Measurements from ENCODE around the gene CSMD2.
A peak's percentile ranks its signal among the peaks of the same experiment; 100 is the strongest.

The CSMD2 gene

GRCh38 chr1:33624991-33625870 is 539.8 kb downstream of the CSMD2 start:
- DNase-seq, result no peak

GRCh38 chr1:33624261-33624990 is 540.6 kb downstream of the CSMD2 start:
- DNase-seq, result no peak

GRCh38 chr1:33623811-33624210 is 541.2 kb downstream of the CSMD2 start:
- no peak for DNase-seq

- DNase-seq, result no peak
Observed at GRCh38 chr1:33622757-33623156, 542.3 kb downstream of the CSMD2 start.

- no peak for DNase-seq
Observed at GRCh38 chr1:33618636-33619035, 546.4 kb downstream of the CSMD2 start.

GRCh38 chr1:33617451-33617850 is 547.6 kb downstream of the CSMD2 start:
- DNase-seq, result no peak

- DNase-seq, result no peak
Observed at GRCh38 chr1:33616780-33617179, 548.2 kb downstream of the CSMD2 start.

- no peak for DNase-seq
Observed at GRCh38 chr1:33615546-33615945, 549.5 kb downstream of the CSMD2 start.

GRCh38 chr1:33610864-33611455 is 554.1 kb downstream of the CSMD2 start:
- DNase-seq, result no peak

GRCh38 chr1:33610391-33610790 is 554.6 kb downstream of the CSMD2 start:
- no peak for DNase-seq

GRCh38 chr1:33609739-33610138 is 555.3 kb downstream of the CSMD2 start:
- DNase-seq, result no peak

GRCh38 chr1:33608825-33609400 is 556.1 kb downstream of the CSMD2 start:
- DNase-seq, result no peak

- no peak for DNase-seq
Observed at GRCh38 chr1:33607444-33608005, 557.5 kb downstream of the CSMD2 start.

GRCh38 chr1:33606272-33606671 is 558.8 kb downstream of the CSMD2 start:
- DNase-seq, result no peak

- DNase-seq, result no peak
Observed at GRCh38 chr1:33602271-33602670, 562.8 kb downstream of the CSMD2 start.

- no peak for DNase-seq
Observed at GRCh38 chr1:33601751-33602150, 563.3 kb downstream of the CSMD2 start.

- DNase-seq, result peak; percentile 7
Observed at GRCh38 chr1:33599516-33600115, 565.4 kb downstream of the CSMD2 start.

- no peak for DNase-seq
Observed at GRCh38 chr1:33588726-33589125, 576.3 kb downstream of the CSMD2 start.

GRCh38 chr1:33586795-33587194 is 578.2 kb downstream of the CSMD2 start:
- no peak for DNase-seq

GRCh38 chr1:33586106-33586505 is 578.9 kb downstream of the CSMD2 start:
- DNase-seq, result no peak

- no peak for DNase-seq
Observed at GRCh38 chr1:33583567-33583966, 581.5 kb downstream of the CSMD2 start.

Measured in retina (tissue), 1 donor.